Nephron (organoid): ENCODE results near the gene COPB2.

ENCODE experiments used
- H3K27ac Mint-ChIP-seq, 3 experiments: 2 replicates each; pipeline ENCODE4 v1.8.0; 2020; ENCODE audit warnings: mixed read lengths in 3 of 3, mild to moderate bottlenecking in 2 of 3, moderate library complexity in 1 of 3
- H3K27me3 Mint-ChIP-seq: 2 replicates; pipeline ENCODE4 v1.8.0; 2021; ENCODE audit warnings: low read depth, mild to moderate bottlenecking, moderate library complexity, mixed read lengths
- H3K36me3 Mint-ChIP-seq: 2 replicates; pipeline ENCODE4 v1.8.0; 2020; ENCODE audit warnings: low read depth, mixed read lengths
- H3K4me1 Mint-ChIP-seq: 2 replicates; pipeline ENCODE4 v1.8.0; 2020; ENCODE audit warnings: mixed read lengths
- H3K4me3 Mint-ChIP-seq, 3 experiments: 2 replicates each; pipeline ENCODE4 v1.8.0; 2020; ENCODE audit warnings: mild to moderate bottlenecking in 3 of 3, mixed read lengths in 3 of 3, moderate library complexity in 2 of 3
- H3K9me3 Mint-ChIP-seq: 2 replicates; pipeline ENCODE4 v1.8.0; 2020; ENCODE audit warnings: mixed read lengths
- TF ChIP-seq, protein P1 (sequence below), 3 experiments: fragments of 200-600 bp; sonication (generic); IDR thresholded peaks; one replicate each; pipeline ENCODE4 v1.5.0; 2021; ENCODE audit warnings: antibody characterized with exemption in 3 of 3; ENCODE audit not compliant: unreplicated experiment in 3 of 3

COPB2 gene

DNA sequence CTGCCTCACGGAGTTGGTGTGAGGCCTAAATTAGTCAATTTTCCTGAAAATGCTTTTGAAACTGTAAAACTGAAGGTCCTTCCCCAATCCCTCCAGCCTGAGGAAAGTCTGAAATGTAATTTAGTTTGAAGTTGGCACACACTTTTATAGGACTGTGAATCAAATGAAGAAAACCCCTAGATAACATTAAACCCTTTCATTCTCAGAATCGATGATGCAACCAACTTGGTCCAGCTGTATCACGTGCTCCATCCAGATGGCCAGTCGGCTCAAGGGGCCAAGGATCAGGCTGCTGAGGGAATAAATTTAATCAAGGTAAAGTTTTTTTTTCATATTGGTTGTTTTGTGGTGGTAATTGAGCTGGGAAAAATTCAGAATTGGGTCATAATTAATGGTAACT is 34.0 kb downstream of the COPB2 start:
- Mint-ChIP-seq H3K27ac (no peak overlapping the region), H3K4me3 (no peak overlapping the region), H3K9me3 (no peaks in the 10 kb centered on the region), H3K36me3 (peaks cover 75% of the 10 kb centered on the region), H3K4me1 (no peaks in the 10 kb centered on the region), H3K27me3 (peaks cover 3% of the 10 kb centered on the region)
- TF ChIP-seq, protein P1, sequence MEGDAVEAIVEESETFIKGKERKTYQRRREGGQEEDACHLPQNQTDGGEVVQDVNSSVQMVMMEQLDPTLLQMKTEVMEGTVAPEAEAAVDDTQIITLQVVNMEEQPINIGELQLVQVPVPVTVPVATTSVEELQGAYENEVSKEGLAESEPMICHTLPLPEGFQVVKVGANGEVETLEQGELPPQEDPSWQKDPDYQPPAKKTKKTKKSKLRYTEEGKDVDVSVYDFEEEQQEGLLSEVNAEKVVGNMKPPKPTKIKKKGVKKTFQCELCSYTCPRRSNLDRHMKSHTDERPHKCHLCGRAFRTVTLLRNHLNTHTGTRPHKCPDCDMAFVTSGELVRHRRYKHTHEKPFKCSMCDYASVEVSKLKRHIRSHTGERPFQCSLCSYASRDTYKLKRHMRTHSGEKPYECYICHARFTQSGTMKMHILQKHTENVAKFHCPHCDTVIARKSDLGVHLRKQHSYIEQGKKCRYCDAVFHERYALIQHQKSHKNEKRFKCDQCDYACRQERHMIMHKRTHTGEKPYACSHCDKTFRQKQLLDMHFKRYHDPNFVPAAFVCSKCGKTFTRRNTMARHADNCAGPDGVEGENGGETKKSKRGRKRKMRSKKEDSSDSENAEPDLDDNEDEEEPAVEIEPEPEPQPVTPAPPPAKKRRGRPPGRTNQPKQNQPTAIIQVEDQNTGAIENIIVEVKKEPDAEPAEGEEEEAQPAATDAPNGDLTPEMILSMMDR (IDR thresholded peaks at IDR 0.05; ENCODE audit: unreplicated experiment in 3 of 3), result no peak

DNA sequence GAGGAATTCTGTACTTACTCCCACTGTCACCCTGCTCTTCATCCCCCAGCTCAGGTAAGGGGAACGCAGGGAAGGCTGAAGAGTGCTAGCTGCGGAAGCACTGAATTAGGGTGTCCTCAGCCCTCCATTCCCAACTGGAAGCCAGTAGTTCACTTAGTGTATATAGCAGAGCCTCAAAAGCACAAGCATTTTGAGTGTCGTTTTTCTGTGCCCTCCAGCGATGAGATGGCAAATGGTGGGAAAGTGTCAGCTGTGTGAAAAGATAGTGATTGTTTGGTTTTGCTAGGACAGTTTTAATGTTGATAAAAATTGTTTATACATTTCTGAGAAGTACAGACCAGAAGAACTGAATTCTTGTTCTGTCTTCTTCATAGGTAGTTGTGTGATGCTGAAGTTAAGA is 34.8 kb downstream of the COPB2 start:
- H3K36me3 Mint-ChIP-seq, result peaks cover 71% of the 10 kb centered on the region
- H3K4me1 Mint-ChIP-seq, result no peaks in the 10 kb centered on the region
- TF ChIP-seq, protein P1 (IDR thresholded peaks at IDR 0.05; ENCODE audit: unreplicated experiment in 3 of 3), result no peak
- peaks cover 3% of the 10 kb centered on the region for H3K27me3 Mint-ChIP-seq
- H3K27ac Mint-ChIP-seq, result no peak overlapping the region
- H3K9me3 Mint-ChIP-seq, result no peaks in the 10 kb centered on the region
- H3K4me3 Mint-ChIP-seq, result no peak overlapping the region

DNA sequence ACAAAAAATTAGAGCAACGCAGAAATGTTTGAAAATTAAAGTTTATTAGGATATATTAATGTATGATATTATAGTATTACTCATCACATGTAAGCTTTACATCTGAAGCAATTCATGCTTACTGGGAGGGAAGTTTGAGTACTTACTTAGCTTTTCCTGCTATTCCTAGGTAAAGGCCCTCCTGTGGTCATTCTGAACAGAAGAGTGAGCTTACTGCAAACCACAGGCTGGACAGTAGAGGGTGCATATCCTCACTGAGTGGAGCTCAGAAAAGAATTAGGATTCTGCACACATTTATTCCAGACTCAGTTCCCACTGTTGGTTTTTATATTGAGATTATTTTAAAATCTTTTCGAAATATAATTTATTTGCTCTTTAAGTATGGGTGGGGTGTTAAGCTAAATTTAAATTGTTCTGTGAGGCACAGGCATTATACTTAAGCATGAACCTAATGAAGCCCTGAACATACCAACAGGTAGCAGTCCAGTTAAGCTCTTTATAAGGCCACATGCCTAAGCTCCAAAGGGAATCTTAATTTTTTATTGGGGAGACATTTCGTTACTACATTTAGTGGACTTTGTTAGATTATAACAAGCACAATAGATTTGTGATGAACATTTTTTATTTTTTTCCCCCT is 35.4 kb downstream of the COPB2 start:
- H3K4me3 Mint-ChIP-seq, result no peak overlapping the region
- H3K9me3 Mint-ChIP-seq, result no peaks in the 10 kb centered on the region
- no peaks in the 10 kb centered on the region for H3K4me1 Mint-ChIP-seq
- H3K27ac Mint-ChIP-seq, result no peak overlapping the region
- TF ChIP-seq, protein P1 (IDR thresholded peaks at IDR 0.05; ENCODE audit: unreplicated experiment in 3 of 3), result peak; percentile 73 to 78 (median 77)
- H3K36me3 Mint-ChIP-seq, result peaks cover 71% of the 10 kb centered on the region
- peaks cover 3% of the 10 kb centered on the region for H3K27me3 Mint-ChIP-seq

DNA sequence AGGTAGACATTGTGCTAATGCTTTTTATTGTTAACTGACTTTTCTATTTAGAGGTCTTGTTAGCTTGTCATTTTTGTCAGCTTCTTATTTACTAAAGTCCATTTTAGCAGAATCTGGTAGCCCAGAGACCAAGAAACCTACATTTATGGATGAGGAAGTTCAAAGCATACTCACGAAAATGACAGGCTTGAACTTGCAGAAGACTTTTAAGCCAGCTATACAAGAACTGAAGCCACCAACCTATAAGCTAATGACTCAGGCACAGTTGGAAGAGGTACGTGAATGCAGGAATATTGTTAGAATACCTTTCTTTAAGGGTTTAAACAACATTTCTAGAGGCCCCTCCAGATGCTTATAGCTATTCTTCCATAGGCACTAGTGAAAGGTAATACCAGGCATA is 42.7 kb downstream of the COPB2 start:
- H3K4me3 Mint-ChIP-seq, result no peak overlapping the region
- peaks cover 5% of the 10 kb centered on the region for H3K4me1 Mint-ChIP-seq
- TF ChIP-seq, protein P1 (IDR thresholded peaks at IDR 0.05; ENCODE audit: unreplicated experiment in 3 of 3), result no peak
- no peak overlapping the region for H3K27ac Mint-ChIP-seq
- peaks cover 27% of the 10 kb centered on the region for H3K36me3 Mint-ChIP-seq
- no peaks in the 10 kb centered on the region for H3K9me3 Mint-ChIP-seq
- H3K27me3 Mint-ChIP-seq, result peaks cover 5% of the 10 kb centered on the region

DNA sequence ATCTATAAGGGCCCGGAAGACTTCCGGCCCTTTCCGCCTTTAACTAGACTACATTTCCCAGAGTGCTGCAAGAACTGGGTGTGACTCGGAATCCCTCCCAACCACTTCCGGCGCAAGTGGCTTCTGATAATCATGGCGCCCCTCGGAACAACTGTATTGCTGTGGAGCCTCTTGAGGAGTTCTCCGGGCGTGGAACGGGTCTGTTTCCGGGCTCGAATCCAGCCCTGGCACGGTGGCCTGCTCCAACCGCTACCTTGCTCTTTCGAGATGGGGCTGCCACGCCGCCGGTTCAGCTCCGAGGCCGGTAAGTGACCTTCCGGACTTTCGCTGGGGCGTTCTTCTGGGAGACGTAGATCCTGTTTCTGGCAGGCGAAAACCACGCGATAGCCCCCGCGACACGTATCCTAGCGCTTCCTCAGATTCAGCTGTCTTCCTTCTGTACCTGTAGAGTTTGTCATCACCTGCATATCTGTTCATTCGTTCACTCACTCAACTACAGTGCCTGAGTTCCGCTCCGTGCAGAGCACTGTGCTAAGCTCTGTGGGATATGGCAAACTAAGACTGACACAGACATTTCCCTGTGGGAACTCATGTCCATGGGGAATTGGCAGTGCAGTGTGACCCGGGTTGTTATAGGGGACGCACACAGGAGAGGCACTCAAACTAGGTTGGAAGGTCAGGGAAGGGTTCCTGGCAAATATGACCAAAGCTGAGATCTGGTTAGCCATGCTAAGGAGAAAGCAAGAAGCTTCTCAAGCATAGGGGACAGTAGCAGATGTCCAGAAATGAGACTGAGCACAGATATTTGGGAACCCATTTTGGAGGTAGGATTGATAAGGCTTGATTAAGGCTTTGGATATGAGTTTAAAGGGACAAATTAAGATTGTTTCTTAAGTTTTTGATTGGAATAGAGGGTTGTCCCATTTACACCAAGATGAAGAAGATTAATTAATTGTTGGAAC is 45.3 kb downstream of the COPB2 start, which contains the start of gene MRPS22:
Gene MRPS22 (plus strand): TSS at position 126 of the 962 bp plus-strand sequence. CDS start 7 bp downstream, at position 133.
- Mint-ChIP-seq H3K4me1 (peaks cover 5% of the 10 kb centered on the region), H3K27me3 (peaks cover 31% of the 10 kb centered on the region), H3K4me3 (no peak within 1 kb of the TSS), H3K27ac (peak within 1 kb of the TSS in 2 of 3 experiments; percentile 29 to 59), H3K36me3 (peaks cover 8% of the 10 kb centered on the region), H3K9me3 (no peaks in the 10 kb centered on the region)
- TF ChIP-seq, protein P1 (IDR thresholded peaks at IDR 0.05; ENCODE audit: unreplicated experiment in 3 of 3), result no peak
